CD8-positive, alpha-beta memory T cell (primary cell): ENCODE measurements around the gene SMIM30. TPM values are rescaled to one million over a fixed set of nuclear protein-coding genes. Genes with fewer than 3 reads are reported as not detected.
"Not testable (repeated sequence)": the region's sequence is repeated elsewhere in the genome, so short reads cannot be mapped to it uniquely, and the experiment has no call there.

Experiments
- CTCF ChIA-PET: fragments of 350-600 bp; sonication (Branson Sonifier 250); formaldehyde crosslinking; loops from one replicate; lab custom pipeline; 2021; ENCODE audit warnings: antibody characterized with exemption; lab: Charles Lee
- POLR2A ChIA-PET: fragments of 350-600 bp; sonication (Branson Sonifier 250); formaldehyde crosslinking; loops from one replicate; lab custom pipeline; 2021; ENCODE audit warnings: antibody characterized with exemption; lab: Charles Lee
- DNase-seq, 5 donors: peaks; one replicate each; pipeline versions ENCODE4 v3.0.0 to v3.0.0-alpha.2; 2020 to 2022; ENCODE audit warnings: mixed read lengths in 1 of 5
- H3K27ac ChIP-seq: one replicate; pipeline ENCODE4 v1.7.0; 2013; ENCODE audit warnings: low read depth, mild to moderate bottlenecking, low read length, moderate library complexity
- H3K27me3 ChIP-seq: 2 replicates; pipeline ENCODE4 v1.7.0; 2013; ENCODE audit warnings: low read length, mild to moderate bottlenecking; ENCODE audit not compliant: insufficient read depth, poor library complexity, severe bottlenecking
- H3K36me3 ChIP-seq: 2 replicates; pipeline ENCODE4 v1.7.0; 2013; ENCODE audit warnings: mild to moderate bottlenecking, low read length, moderate library complexity; ENCODE audit not compliant: insufficient read depth
- H3K4me1 ChIP-seq: 2 replicates; pipeline ENCODE4 v1.7.0; 2013; ENCODE audit warnings: mild to moderate bottlenecking, low read length, moderate library complexity; ENCODE audit not compliant: insufficient read depth
- H3K4me3 ChIP-seq: 2 replicates; pipeline ENCODE4 v1.7.0; 2013; ENCODE audit warnings: mild to moderate bottlenecking, low read length
- H3K9me3 ChIP-seq: 2 replicates; pipeline ENCODE4 v1.7.0; 2013; ENCODE audit warnings: mild to moderate bottlenecking, low read length
- H3K27ac Mint-ChIP-seq, 8 donors: one replicate each; pipeline ENCODE4 v1.8.0; 2020 to 2021; ENCODE audit warnings: mixed read lengths in 8 of 8, mild to moderate bottlenecking in 6 of 8, inconsistent platforms in 3 of 8, moderate library complexity in 3 of 8
- H3K27me3 Mint-ChIP-seq, 2 donors: one replicate each; pipeline ENCODE4 v1.8.0; 2020 to 2021; ENCODE audit warnings: mixed read lengths in 2 of 2, mild to moderate bottlenecking in 1 of 2, moderate library complexity in 1 of 2
- H3K36me3 Mint-ChIP-seq, 3 donors: one replicate each; pipeline ENCODE4 v1.8.0; 2020 to 2021; ENCODE audit warnings: mixed read lengths in 3 of 3, inconsistent platforms in 1 of 3, mild to moderate bottlenecking in 1 of 3
- H3K4me1 Mint-ChIP-seq, 3 donors: one replicate each; pipeline ENCODE4 v1.8.0; 2020 to 2021; ENCODE audit warnings: mixed read lengths in 3 of 3, inconsistent platforms in 1 of 3, mild to moderate bottlenecking in 1 of 3
- H3K4me3 Mint-ChIP-seq, 7 donors: one replicate each; pipeline ENCODE4 v1.8.0; 2020 to 2021; ENCODE audit warnings: mixed read lengths in 7 of 7, mild to moderate bottlenecking in 6 of 7, moderate library complexity in 4 of 7, inconsistent platforms in 2 of 7
- H3K9me3 Mint-ChIP-seq, 5 donors: one replicate each; pipeline ENCODE4 v1.8.0; 2020 to 2022; ENCODE audit warnings: mixed read lengths in 5 of 5, mild to moderate bottlenecking in 3 of 5, moderate library complexity in 2 of 5, inconsistent platforms in 1 of 5
- polyA plus RNA-seq: library from polyadenylated mRNA; unstranded; fragments of 300-500 nt; fragmentation: Illumina TruSeq; gene quantifications from one replicate; pipeline ENCODE4 v1.2.3, GENCODE V29; 2021
- total RNA-seq, 2 experiments: library from RNA; stranded (reverse); gene quantifications; one replicate each; pipeline ENCODE4 v1.2.3, GENCODE V29; 2021

SMIM30 gene, protein sequence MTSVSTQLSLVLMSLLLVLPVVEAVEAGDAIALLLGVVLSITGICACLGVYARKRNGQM
- total RNA-seq (10 to 100 TPM; 47.9 to 52.4 TPM), polyA plus RNA-seq (53.3 TPM)

DNA sequence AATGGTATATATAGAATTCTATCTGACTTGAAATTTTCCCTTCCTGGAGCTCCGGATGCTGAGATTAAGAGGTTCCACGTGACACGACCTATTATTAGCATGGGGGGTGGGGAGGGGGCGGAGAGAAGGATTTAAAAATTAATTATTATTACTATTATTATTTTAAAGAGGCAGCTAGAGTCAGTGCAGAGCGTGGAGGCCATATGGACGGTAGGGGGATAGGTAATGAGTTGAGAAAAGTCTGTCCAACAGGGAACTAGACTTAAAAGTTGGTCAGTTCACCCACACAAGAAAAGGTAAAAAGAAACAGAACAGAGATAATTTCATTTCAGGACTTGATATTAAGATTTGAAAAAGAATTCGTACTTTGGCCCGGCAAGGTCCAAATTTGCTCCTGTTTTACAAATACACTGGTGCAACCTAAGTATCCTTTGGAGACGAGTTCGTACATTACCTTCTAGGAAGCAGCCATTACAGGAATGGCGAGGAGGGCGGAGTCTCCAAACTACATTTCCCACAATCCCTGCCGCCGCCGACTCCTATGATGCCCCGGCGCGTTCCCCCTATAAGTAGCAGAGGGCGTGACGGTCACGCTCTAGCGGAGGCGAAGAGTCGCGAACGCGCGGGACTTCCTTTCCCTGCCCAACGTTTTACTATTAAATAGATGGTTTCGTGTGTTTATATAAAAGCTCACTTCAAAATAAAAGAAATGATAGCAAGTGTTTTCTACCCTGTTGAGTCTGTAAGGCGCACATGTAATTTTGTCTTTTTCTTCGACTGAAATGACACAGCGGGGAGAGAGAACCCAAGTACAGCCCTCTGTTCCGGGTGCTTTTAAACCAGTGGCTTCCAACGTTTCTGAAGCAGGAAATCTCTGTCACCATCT is at the start of gene SMIM30:
Gene SMIM30, minus strand, starts transcription at position 481 of the 886 bp plus-strand sequence. CDS start 976 bp downstream, outside the sequence.
- Histone ChIP-seq H3K27ac (peak within 1 kb of the TSS; percentile 47), H3K4me1 (peaks cover 6% of the 10 kb centered on the region), H3K9me3 (no peaks in the 10 kb centered on the region), H3K36me3 (no peaks in the 10 kb centered on the region), H3K27me3 (no peaks in the 10 kb centered on the region), H3K4me3 (peak within 1 kb of the TSS; percentile 61)
- Mint-ChIP-seq H3K4me1 (peaks cover 15 to 23% (median 21%) of the 10 kb centered on the region in 3 donors), H3K36me3 (peaks cover 3 to 19% (median 4%) of the 10 kb centered on the region in 3 donors), H3K9me3 (no peaks in the 10 kb centered on the region), H3K27me3 (peaks cover 0 to 1% of the 10 kb centered on the region in 2 donors), H3K4me3 (peak within 1 kb of the TSS; percentile 90 to 99 (median 97)), H3K27ac (peak within 1 kb of the TSS; percentile 71 to 99 (median 97))
- ChIA-PET POLR2A (no interaction called here), CTCF (no interaction called here)
- DNase-seq = peak; percentile 79 to 90 (median 85)

DNA sequence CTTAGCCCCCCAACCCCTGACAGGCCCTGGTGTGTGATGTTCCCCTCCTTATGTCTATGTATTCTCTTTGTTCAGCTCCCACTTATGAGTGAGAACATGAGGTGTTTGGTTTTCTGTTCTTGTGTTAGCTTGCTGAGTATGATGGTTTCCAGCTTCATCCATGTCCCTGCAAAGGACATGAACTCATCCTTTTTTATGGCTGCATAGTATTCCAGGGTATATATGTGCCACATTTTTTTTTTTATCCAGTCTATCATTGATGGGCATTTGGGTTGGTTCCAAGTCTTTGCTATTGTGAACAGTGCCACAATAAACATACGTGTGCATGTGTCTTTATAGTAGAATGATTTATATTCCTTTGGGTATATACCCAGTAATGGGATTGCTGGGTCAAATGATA is 47.8 kb upstream of the SMIM30 start:
- DNase-seq, H3K27ac Mint-ChIP-seq, POLR2A ChIA-PET, H3K4me3 Mint-ChIP-seq, H3K9me3 Mint-ChIP-seq, H3K36me3 ChIP-seq, H3K27me3 ChIP-seq, CTCF ChIA-PET, H3K9me3 ChIP-seq, H3K27ac ChIP-seq, H3K4me3 ChIP-seq, H3K4me1 ChIP-seq, H3K4me1 Mint-ChIP-seq, H3K36me3 Mint-ChIP-seq: not testable (repeated sequence)
- H3K27me3 Mint-ChIP-seq = peaks cover 4 to 14% of the 10 kb centered on the region in 2 donors

DNA sequence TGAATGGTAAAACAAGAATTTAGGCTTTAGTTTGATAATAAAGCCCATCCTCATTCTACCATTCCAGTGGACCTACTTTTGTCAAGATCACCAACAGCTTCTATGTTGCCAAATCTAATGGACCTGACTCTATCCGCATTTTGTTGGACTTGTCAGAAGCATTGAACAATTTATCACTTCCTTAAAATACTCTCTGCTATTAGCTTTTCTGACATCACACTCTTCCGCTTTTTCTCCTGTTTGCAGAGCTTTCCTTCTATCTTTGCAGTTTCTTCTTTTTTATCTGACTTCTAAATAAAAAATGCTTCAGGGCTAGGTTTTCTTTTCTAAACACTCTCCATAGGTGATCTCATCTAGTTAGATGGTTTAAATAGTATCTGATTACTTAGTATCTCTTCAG is 42.7 kb upstream of the SMIM30 start:
- no peaks in the 10 kb centered on the region for H3K36me3 Mint-ChIP-seq
- H3K9me3 Mint-ChIP-seq = peaks cover 0 to under 1% (median 0%) of the 10 kb centered on the region in 5 donors
- H3K27ac Mint-ChIP-seq = no peak overlapping the region
- H3K27me3 Mint-ChIP-seq = peaks cover 1 to 16% of the 10 kb centered on the region in 2 donors
- POLR2A ChIA-PET = no interaction called here
- CTCF ChIA-PET = interaction anchor here (1.5 kb wide), 1 partner anchor 17 kb away, joined by 3 read pairs; no protein-coding TSS in a partner anchor
- no peaks in the 10 kb centered on the region for H3K4me1 Mint-ChIP-seq
- H3K4me1 ChIP-seq = no peaks in the 10 kb centered on the region
- no peaks in the 10 kb centered on the region for H3K36me3 ChIP-seq
- no peak for DNase-seq
- H3K4me3 Mint-ChIP-seq = no peak overlapping the region
- no peaks in the 10 kb centered on the region for H3K9me3 ChIP-seq
- H3K4me3 ChIP-seq = no peak overlapping the region
- H3K27ac ChIP-seq = no peak overlapping the region
- H3K27me3 ChIP-seq = no peaks in the 10 kb centered on the region

DNA sequence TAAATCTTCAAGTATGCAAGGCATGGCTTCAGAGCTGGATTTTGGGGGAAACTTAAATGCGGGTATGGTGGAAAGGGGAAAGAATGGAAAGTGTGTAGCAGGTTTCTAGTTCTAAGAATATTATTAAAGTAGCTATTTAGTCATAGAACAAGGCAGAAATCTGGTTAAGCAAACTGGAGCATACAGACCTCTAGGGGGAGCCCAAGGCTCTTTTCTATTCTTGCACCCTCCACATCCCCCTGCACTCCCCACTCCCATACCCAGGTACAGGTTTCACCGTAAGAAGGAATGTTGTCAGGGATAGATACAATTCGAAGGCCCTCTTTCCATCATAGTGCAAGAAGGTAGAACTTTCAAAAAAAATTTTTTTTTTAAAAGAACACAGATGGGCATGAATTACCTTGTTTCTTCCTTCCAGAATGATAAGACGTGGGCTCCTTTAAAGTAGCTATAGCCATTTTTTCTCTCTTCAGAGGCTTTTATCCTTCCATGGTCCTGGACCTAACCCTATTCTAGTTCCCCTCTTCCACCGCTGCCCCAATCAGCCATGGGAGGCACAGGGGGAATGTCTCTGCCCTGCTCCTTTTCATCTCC is 41.5 kb upstream of the SMIM30 start:
- H3K9me3 Mint-ChIP-seq = no peaks in the 10 kb centered on the region
- Histone ChIP-seq H3K27ac (no peak overlapping the region), H3K36me3 (no peaks in the 10 kb centered on the region), H3K27me3 (no peaks in the 10 kb centered on the region), H3K9me3 (no peaks in the 10 kb centered on the region), H3K4me1 (no peaks in the 10 kb centered on the region), H3K4me3 (no peak overlapping the region)
- peak overlapping the region in 1 of 8 donors; percentile 21 for H3K27ac Mint-ChIP-seq
- no peaks in the 10 kb centered on the region for H3K4me1 Mint-ChIP-seq
- no peaks in the 10 kb centered on the region for H3K36me3 Mint-ChIP-seq
- DNase-seq = no peak
- ChIA-PET POLR2A (no interaction called here), CTCF (no interaction called here)
- peaks cover 1 to 16% of the 10 kb centered on the region in 2 donors for H3K27me3 Mint-ChIP-seq
- no peak overlapping the region for H3K4me3 Mint-ChIP-seq

DNA sequence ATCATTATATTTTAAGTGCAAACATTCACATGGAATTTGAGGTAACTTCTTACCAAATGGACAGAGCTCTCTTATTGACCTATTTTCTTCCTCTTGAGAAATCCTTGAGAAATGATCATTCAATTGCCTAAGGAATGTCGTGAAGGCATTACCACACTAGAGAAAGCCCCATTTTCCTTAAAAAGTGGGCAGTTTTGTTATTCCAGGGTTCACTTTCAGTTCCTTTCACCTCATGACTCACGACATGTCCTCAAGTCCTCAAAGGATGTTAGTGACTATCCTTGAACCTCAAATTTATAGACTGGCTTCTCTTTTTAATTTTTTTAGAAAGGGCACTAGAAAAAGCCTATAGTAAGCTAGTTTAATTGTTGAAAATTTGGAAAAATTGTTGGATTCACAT is 40.4 kb upstream of the SMIM30 start:
- H3K4me1 ChIP-seq = no peaks in the 10 kb centered on the region
- H3K9me3 Mint-ChIP-seq = no peaks in the 10 kb centered on the region
- H3K27ac ChIP-seq = no peak overlapping the region
- no peak overlapping the region for H3K27ac Mint-ChIP-seq
- POLR2A ChIA-PET = no interaction called here
- no peak for DNase-seq
- no peaks in the 10 kb centered on the region for H3K27me3 ChIP-seq
- no peak overlapping the region for H3K4me3 ChIP-seq
- no peaks in the 10 kb centered on the region for H3K4me1 Mint-ChIP-seq
- no peaks in the 10 kb centered on the region for H3K36me3 Mint-ChIP-seq
- no peaks in the 10 kb centered on the region for H3K9me3 ChIP-seq
- H3K4me3 Mint-ChIP-seq = no peak overlapping the region
- H3K27me3 Mint-ChIP-seq = peaks cover 1 to 16% of the 10 kb centered on the region in 2 donors
- H3K36me3 ChIP-seq = no peaks in the 10 kb centered on the region
- CTCF ChIA-PET = no interaction called here

DNA sequence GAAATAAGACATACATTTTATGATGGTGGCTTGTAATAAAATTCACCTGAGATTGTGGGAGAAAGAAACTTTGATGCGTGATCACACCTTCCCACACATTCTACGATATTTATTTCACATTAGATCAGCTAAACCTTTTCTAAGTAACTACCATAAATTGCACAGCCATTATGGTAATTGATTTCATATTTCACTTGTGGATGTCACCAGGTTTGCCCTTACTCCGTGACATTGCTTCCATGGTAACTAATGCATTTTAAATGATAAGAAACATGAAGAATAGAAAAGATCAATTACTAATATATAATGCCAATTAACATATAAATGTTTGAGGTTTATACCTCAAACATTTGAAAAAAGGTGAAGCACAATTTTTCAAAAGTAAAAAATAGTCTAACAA is 35.8 kb upstream of the SMIM30 start:
- no peak for DNase-seq
- ChIA-PET CTCF (no interaction called here), POLR2A (no interaction called here)
- H3K4me3 Mint-ChIP-seq = no peak overlapping the region
- H3K9me3 Mint-ChIP-seq = no peaks in the 10 kb centered on the region
- H3K27me3 Mint-ChIP-seq = peaks cover 3 to 34% of the 10 kb centered on the region in 2 donors
- H3K36me3 Mint-ChIP-seq = no peaks in the 10 kb centered on the region
- Histone ChIP-seq H3K36me3 (no peaks in the 10 kb centered on the region), H3K27me3 (no peaks in the 10 kb centered on the region), H3K27ac (no peak overlapping the region), H3K4me1 (no peaks in the 10 kb centered on the region), H3K9me3 (no peaks in the 10 kb centered on the region), H3K4me3 (no peak overlapping the region)
- H3K4me1 Mint-ChIP-seq = no peaks in the 10 kb centered on the region
- no peak overlapping the region for H3K27ac Mint-ChIP-seq

DNA sequence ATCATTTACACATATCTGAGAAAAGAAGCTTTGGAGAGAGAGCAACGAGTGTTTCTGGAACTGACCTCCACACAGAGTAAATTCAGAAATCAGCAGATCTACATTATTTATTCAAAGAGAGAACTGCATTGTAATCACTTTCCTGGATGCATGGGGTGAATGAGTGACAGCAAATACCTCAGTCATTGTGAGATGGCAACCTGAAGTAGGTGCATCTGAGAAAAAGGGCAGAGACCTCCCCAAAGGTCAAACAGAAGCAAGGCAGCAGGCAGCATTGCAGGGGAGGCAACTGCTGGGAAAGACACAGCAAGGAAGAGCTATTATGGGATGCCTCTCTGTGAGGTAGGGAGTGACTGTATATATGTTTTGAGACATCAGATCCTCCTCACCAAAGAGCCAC is 26.5 kb upstream of the SMIM30 start:
- no peaks in the 10 kb centered on the region for H3K4me1 ChIP-seq
- peaks cover 7 to 31% of the 10 kb centered on the region in 2 donors for H3K27me3 Mint-ChIP-seq
- POLR2A ChIA-PET = no interaction called here
- no peaks in the 10 kb centered on the region for H3K27me3 ChIP-seq
- H3K9me3 ChIP-seq = no peaks in the 10 kb centered on the region
- no peak overlapping the region for H3K27ac Mint-ChIP-seq
- H3K4me3 ChIP-seq = no peak overlapping the region
- no peak overlapping the region for H3K4me3 Mint-ChIP-seq
- no peak overlapping the region for H3K27ac ChIP-seq
- no peaks in the 10 kb centered on the region for H3K4me1 Mint-ChIP-seq
- H3K36me3 Mint-ChIP-seq = no peaks in the 10 kb centered on the region
- H3K9me3 Mint-ChIP-seq = peaks cover 0 to 2% (median 0%) of the 10 kb centered on the region in 5 donors
- no peaks in the 10 kb centered on the region for H3K36me3 ChIP-seq
- CTCF ChIA-PET = interaction anchor here (1.7 kb wide), 1 partner anchor 17 kb away, joined by 3 read pairs; no protein-coding TSS in a partner anchor
- DNase-seq = no peak
